SU-DHL-6 (cell line): ENCODE results near the gene ATF7IP.

Experiments used
- EZH2phosphoT487 ChIP-seq: fragments of 200-600 bp; sonication (generic), shearing (Covaris generic); conservative IDR thresholded peaks from 2 replicates; pipeline ENCODE4 v1.6.1; 2018; ENCODE audit warnings: mild to moderate bottlenecking, antibody characterized with exemption, low read length, moderate library complexity, mixed read lengths
- TF ChIP-seq, protein P1 (sequence below): fragments of 200-600 bp; sonication (generic); IDR thresholded peaks from one replicate; pipeline ENCODE4 v1.5.1; 2017; ENCODE audit warnings: antibody characterized with exemption, mild to moderate bottlenecking, low read length, moderate library complexity; ENCODE audit not compliant: insufficient read depth, poor library complexity, severe bottlenecking

DNA sequence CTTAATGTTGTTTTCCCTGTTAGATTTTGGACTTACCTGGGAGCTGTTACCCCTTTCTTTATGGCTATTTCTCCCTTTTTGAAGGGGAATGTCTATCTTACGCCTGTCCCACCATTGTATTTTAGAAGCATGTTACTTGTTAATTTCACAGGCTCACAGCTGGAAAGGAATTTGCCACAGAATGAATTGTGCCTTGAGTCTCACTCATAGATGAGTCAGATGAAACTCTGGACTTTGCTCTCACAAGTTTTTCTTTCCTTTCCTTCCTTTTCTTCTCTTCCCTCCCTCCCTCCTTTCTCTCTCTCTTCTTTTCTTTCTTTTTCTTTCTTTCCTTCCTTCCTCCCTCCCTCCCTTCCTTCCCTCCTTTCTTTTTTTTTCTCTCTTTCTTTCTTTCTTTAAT lies 9.3 kb upstream of the ATF7IP start:
- TF ChIP-seq, protein P1, sequence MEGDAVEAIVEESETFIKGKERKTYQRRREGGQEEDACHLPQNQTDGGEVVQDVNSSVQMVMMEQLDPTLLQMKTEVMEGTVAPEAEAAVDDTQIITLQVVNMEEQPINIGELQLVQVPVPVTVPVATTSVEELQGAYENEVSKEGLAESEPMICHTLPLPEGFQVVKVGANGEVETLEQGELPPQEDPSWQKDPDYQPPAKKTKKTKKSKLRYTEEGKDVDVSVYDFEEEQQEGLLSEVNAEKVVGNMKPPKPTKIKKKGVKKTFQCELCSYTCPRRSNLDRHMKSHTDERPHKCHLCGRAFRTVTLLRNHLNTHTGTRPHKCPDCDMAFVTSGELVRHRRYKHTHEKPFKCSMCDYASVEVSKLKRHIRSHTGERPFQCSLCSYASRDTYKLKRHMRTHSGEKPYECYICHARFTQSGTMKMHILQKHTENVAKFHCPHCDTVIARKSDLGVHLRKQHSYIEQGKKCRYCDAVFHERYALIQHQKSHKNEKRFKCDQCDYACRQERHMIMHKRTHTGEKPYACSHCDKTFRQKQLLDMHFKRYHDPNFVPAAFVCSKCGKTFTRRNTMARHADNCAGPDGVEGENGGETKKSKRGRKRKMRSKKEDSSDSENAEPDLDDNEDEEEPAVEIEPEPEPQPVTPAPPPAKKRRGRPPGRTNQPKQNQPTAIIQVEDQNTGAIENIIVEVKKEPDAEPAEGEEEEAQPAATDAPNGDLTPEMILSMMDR = no peak
- TF ChIP-seq EZH2phosphoT487 = no peak
